Loucy (cell line): ENCODE results near the gene KNG1.

Source experiments
- H2AFZ ChIP-seq: fragments of 200-600 bp; sonication (generic); 2 replicates; pipeline ENCODE4 v1.6.0; 2016; ENCODE audit warnings: antibody characterized with exemption, mild to moderate bottlenecking, low read length, moderate library complexity
- H3F3A ChIP-seq: fragments of 200-600 bp; 2 replicates; pipeline ENCODE4 v1.6.0; 2016; ENCODE audit warnings: antibody characterized with exemption, low read depth, mild to moderate bottlenecking
- H3K27me3 ChIP-seq: fragments of 200-600 bp; sonication (generic); 2 replicates; pipeline ENCODE4 v1.6.1; 2014; ENCODE audit warnings: low read length, mild to moderate bottlenecking; ENCODE audit not compliant: insufficient read depth, poor library complexity, severe bottlenecking
- H3K36me3 ChIP-seq: fragments of 200-600 bp; sonication (generic); 2 replicates; pipeline ENCODE4 v1.6.1; 2016; ENCODE audit warnings: low read length; ENCODE audit not compliant: insufficient read depth
- H3K4me1 ChIP-seq: fragments of 200-600 bp; sonication (generic); 2 replicates; pipeline ENCODE4 v1.5.1; 2014; ENCODE audit warnings: low read length, mild to moderate bottlenecking; ENCODE audit not compliant: insufficient read depth, poor library complexity, severe bottlenecking
- H3K4me2 ChIP-seq: fragments of 200-600 bp; sonication (generic); 2 replicates; pipeline ENCODE4 v1.6.0; 2014; ENCODE audit warnings: antibody characterized with exemption, low read length, low read depth, mild to moderate bottlenecking; ENCODE audit not compliant: poor library complexity, severe bottlenecking
- H3K4me3 ChIP-seq: fragments of 200-600 bp; sonication (generic); 2 replicates; pipeline ENCODE4 v1.5.1; 2014; ENCODE audit warnings: low read length, mild to moderate bottlenecking, mixed read lengths; ENCODE audit not compliant: poor library complexity, severe bottlenecking
- H3K79me2 ChIP-seq: fragments of 200-600 bp; sonication (generic); 2 replicates; pipeline ENCODE4 v1.6.1; 2014; ENCODE audit warnings: low read length; ENCODE audit not compliant: insufficient read depth
- H3K9ac ChIP-seq: fragments of 200-600 bp; sonication (generic); 2 replicates; pipeline ENCODE4 v1.6.0; 2014; ENCODE audit warnings: mild to moderate bottlenecking, low read depth, low read length, moderate library complexity; ENCODE audit not compliant: poor library complexity, severe bottlenecking
- H3K9me2 ChIP-seq: fragments of 200-600 bp; sonication (generic); replicated peaks from 2 replicates; pipeline ENCODE4 v1.6.1; 2016; ENCODE audit warnings: low read depth, low read length, mixed read lengths
- H3K9me3 ChIP-seq: fragments of 200-600 bp; sonication (generic); 2 replicates; pipeline ENCODE4 v1.6.1; 2014; ENCODE audit warnings: mild to moderate bottlenecking, antibody characterized with exemption, low read length, low read depth; ENCODE audit not compliant: insufficient read depth
- H4K20me1 ChIP-seq: fragments of 200-600 bp; sonication (generic); 2 replicates; pipeline ENCODE4 v1.6.0; 2014; ENCODE audit warnings: antibody characterized with exemption, low read length, mild to moderate bottlenecking; ENCODE audit not compliant: insufficient read depth, poor library complexity, severe bottlenecking
- EZH2phosphoT487 ChIP-seq: fragments of 200-600 bp; IDR thresholded peaks from 2 replicates; pipeline ENCODE4 v1.6.1; 2018; ENCODE audit warnings: antibody characterized with exemption, mild to moderate bottlenecking, moderate library complexity, borderline replicate concordance
- TF ChIP-seq, protein P1 (sequence below): fragments of 200-600 bp; sonication (generic); conservative IDR thresholded peaks from 2 replicates; pipeline ENCODE4 v1.5.1; 2014; ENCODE audit warnings: mild to moderate bottlenecking, antibody characterized with exemption, low read length

KNG1 gene

DNA sequence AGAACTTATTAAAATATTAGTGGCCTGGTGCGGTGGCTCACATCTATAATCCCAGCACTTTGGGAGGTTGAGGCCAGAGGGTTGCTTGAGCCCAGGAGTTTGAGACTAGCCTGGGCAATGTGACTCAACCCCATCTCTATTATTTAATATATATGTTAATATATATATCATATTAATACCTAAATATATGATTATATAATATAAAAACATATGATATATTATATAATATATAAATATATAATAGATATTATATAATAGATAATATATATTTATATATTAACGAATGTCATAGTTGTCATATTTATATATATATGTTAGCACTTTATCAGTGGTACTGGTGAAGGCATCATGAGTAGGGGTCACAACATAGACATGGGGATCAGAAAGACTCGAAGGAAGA lies 46.1 kb upstream of the KNG1 start:
- no peaks in the 10 kb centered on the region for H3K79me2 ChIP-seq
- TF ChIP-seq, protein P1, sequence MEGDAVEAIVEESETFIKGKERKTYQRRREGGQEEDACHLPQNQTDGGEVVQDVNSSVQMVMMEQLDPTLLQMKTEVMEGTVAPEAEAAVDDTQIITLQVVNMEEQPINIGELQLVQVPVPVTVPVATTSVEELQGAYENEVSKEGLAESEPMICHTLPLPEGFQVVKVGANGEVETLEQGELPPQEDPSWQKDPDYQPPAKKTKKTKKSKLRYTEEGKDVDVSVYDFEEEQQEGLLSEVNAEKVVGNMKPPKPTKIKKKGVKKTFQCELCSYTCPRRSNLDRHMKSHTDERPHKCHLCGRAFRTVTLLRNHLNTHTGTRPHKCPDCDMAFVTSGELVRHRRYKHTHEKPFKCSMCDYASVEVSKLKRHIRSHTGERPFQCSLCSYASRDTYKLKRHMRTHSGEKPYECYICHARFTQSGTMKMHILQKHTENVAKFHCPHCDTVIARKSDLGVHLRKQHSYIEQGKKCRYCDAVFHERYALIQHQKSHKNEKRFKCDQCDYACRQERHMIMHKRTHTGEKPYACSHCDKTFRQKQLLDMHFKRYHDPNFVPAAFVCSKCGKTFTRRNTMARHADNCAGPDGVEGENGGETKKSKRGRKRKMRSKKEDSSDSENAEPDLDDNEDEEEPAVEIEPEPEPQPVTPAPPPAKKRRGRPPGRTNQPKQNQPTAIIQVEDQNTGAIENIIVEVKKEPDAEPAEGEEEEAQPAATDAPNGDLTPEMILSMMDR: no peak
- TF ChIP-seq EZH2phosphoT487: no peak
- H3K9ac ChIP-seq: no peak overlapping the region
- H2AFZ ChIP-seq: no peak overlapping the region
- no peaks in the 10 kb centered on the region for H3K9me2 ChIP-seq
- H3K36me3 ChIP-seq: no peaks in the 10 kb centered on the region
- H3K9me3 ChIP-seq: no peaks in the 10 kb centered on the region
- H3K4me3 ChIP-seq: no peak overlapping the region
- H4K20me1 ChIP-seq: no peaks in the 10 kb centered on the region
- H3K27me3 ChIP-seq: no peaks in the 10 kb centered on the region
- H3K4me2 ChIP-seq: no peak overlapping the region
- H3F3A ChIP-seq: no peaks in the 10 kb centered on the region
- no peaks in the 10 kb centered on the region for H3K4me1 ChIP-seq

DNA sequence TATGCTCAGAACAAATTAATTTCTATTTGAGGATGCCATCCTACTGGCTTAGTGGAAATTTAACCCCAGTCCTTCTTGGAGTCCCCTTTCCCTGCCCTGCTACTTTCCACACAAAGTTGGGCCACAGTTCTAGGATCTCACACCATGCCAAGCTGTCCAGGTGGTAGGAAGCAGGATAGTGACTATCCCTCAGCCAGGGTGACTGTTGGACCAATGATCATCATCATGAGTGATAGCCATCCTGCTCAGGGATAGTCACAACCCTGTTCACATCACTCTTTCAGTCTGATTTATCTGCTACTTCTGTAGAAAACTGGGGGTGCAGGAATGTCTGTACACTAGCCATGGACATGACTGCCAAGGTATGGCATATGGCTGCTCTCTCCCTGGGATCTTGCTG lies 38.6 kb upstream of the KNG1 start:
- Histone ChIP-seq H3K36me3 (no peaks in the 10 kb centered on the region), H3K4me2 (no peak overlapping the region), H3K4me3 (no peak overlapping the region), H2AFZ (no peak overlapping the region), H3K4me1 (no peaks in the 10 kb centered on the region), H3K9me2 (no peaks in the 10 kb centered on the region), H3K79me2 (no peaks in the 10 kb centered on the region), H3K9me3 (no peaks in the 10 kb centered on the region), H4K20me1 (no peaks in the 10 kb centered on the region), H3F3A (no peaks in the 10 kb centered on the region), H3K27me3 (no peaks in the 10 kb centered on the region), H3K9ac (no peak overlapping the region)
- TF ChIP-seq, protein P1: no peak
- no peak for TF ChIP-seq EZH2phosphoT487

DNA sequence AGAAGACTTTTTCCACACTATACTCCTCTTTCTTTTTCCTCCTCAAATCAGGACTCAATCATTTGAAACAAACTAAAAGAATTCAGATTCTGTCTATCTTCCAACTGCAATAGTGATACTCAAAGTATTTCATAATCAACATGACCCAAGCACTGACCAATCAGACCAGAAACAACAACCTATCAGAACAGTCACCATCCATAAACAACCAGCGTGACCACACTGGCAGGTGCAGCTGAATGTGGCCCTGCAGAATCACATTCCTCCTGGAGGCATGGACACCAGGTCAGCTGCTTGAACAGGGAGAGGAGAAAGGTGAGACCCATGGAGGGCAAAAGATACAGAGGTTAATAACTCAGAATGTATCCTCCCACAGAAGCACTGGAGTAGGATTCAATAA lies 38.0 kb upstream of the KNG1 start:
- Histone ChIP-seq H3K4me2 (no peak overlapping the region), H3K4me1 (no peaks in the 10 kb centered on the region), H3K9me2 (no peaks in the 10 kb centered on the region), H4K20me1 (no peaks in the 10 kb centered on the region), H3K36me3 (no peaks in the 10 kb centered on the region), H3K9me3 (no peaks in the 10 kb centered on the region), H3F3A (no peaks in the 10 kb centered on the region), H3K9ac (no peak overlapping the region), H3K4me3 (no peak overlapping the region), H3K27me3 (no peaks in the 10 kb centered on the region), H2AFZ (no peak overlapping the region), H3K79me2 (no peaks in the 10 kb centered on the region)
- no peak for TF ChIP-seq EZH2phosphoT487
- TF ChIP-seq, protein P1: no peak
